ENCODE data around the gene IMPDH1.
A peak's percentile ranks its signal among the peaks of the same experiment; 100 is the strongest.
"Not testable (repeated sequence)": the region's sequence is repeated elsewhere in the genome, so short reads cannot be mapped to it uniquely, and the experiment has no call there.

Gene IMPDH1

GRCh38 chr7:128409596-128410450 lies at the start of gene IMPDH1:
Gene IMPDH1, minus strand, starts transcription at chr7:128409982. Its CDS starts 81 bp downstream, at chr7:128409901.
- peak; percentile 81 to 88 for DNase-seq

DNA sequence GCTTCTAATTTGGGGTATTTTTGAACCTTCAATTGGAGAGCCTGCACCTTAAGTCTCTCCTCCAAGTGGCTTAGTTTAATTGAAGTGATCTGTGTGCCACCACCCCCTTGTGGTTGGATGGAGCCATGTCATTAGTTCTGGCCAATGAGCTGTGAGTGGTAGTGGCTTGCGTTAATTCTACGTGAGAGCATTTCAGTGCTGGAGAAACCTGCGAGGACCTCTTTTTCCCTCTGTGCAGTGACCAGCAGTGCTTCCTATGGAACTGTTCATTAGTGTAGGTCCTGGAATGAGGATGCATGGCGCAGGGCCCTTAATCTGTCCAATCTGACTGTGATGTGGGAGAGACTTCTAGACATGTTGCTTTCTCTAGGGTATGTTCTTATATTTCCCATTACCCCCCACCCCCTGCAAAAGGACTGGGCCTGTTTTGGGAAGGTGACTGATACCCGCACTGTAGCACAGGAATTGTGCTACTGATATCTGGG lies 49.7 kb upstream of the IMPDH1 start:
- DNase-seq: peak; percentile 79 to 84

DNA sequence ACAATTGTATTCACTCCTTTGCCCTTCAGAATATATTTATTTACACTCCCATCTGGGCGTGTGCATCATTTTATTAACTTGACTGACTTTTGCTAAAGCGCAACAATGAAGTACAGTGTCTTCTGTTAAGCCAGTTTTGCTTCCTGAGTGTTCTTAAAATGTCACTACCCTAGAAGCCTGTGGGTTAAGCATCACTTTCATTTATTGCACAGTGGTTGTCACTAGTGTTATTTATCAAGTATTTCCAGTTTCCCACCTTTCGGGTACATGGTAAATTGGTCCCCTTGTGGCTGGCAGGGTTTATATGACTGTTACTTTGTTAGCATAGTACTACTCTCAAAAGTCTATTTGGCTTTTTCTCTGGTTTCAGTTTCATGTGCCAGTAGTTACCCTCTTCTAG lies 49.2 kb upstream of the IMPDH1 start:
- DNase-seq: peak in 1 of 2 donors; percentile 57

- not testable (repeated sequence) for DNase-seq
These were observed 47.6 kb upstream of the IMPDH1 start for GRCh38 chr7:128457385-128457784.

DNA sequence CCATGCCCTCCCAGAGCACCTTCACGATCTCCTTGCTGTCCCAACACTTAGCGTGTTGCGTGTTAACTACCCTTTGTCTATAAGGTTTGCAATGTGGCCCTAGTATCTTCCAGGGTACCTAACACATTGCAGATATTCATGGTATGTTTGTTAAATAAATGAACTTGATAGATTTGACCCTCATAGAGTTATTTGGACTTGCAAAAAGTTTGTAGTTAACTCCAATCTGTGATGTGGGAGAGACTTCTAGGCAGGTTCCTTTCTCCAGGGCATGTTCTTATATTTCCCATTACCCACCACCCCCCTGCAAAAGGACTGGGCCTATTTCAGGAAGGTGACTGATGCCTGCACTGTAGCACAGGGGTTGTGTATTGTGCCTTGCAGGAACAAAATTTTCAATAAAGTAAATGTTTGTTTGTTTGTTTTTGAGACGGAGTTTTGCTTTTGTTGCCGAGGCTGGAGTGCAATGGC lies 46.5 kb upstream of the IMPDH1 start:
- no peak for DNase-seq

DNA sequence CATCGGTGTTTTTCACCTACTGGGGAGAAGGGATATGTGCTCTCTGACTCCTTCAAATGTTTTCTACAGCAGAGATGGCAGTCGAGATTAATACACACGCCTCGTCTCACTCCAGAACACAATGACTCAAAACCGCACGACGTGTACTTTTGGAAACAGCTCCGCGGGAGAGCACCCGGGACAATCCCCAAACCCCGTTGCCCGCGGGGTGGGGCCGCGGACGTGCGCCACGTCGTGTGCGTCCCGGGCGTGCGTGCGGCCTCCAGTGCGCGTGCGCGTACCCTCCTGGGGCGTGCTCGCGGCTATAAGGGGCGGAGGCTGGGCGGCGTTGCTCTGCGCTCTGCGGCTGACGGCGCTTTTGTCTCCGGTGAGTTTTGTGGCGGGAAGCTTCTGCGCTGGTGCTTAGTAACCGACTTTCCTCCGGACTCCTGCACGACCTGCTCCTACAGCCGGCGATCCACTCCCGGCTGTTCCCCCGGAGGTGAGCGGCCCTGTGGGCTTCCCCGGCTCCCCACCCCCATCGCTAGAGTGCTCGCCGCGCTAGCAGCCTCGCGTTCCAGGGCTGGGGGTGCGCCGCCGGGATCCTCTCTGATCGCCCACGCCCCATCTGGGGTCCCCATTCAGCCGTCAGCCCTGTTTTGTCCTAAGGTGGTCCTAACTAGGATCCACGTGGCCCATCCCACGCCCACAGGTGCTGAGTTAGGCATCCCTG lies 45.9 kb upstream of the IMPDH1 start, which contains the start of gene HILPDA:
Gene HILPDA, plus strand, starts transcription at position 336 of the 712 bp plus-strand sequence. CDS start 1,391 bp downstream, outside the sequence.
- DNase-seq: peak; percentile 94 to 95

DNA sequence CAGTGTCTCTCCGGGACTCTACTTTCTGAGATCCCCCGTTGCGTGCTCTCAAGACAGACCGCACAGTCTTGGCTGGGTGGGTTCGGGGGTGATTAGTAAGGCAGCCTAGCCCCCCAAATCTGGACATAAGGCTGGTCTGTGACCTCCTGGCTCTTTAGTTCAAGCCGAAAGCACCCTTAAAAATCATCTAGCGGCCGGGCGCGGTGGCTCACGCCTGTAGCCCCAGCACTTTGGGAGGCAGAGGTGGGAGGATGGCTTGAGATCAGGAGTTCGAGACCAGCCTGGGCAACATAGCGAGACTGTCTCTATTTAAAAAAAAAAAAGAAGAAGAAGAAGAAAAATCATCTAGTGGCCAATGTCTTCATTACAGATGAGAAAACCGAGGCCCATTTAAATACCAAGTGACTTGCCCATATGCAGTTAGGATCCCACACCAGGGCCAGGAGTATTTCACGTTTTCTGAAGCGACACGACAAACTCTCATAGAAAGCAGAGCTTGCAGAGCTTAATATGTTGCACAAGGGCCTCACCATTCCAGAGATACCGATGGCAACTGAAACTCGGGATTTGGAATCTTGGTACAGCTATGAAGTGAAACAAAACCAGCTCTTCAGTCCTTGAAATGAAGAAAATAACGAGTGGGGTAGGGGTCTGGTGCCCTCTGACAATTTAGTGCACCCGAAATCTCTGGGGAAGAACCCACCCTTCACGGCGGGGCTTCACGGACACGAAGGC lies 45.2 kb upstream of the IMPDH1 start:
- no peak for DNase-seq

GRCh38 chr7:128453836-128454804 lies 44.3 kb upstream of the IMPDH1 start:
- DNase-seq: no peak

DNA sequence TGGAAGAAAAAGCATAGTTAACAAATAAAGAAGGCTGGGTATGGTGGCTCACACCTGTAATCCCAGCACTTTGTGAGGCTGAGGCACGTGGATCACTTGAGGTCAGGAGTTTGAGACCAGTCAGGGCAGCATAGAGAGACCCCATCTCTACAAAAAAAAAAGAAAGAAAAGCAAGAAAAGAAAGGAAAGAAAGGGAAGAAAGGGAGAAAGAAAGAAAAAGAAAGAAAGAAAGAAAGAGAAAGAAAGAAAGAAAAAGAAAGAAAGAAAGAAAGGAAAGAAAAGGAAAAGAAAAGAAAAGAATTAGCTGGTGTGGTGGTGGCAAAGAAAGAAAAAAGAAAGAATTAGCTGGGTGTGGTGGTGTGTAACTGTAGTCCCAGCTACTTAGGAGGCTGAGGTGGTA lies 42.8 kb upstream of the IMPDH1 start:
- no peak for DNase-seq

GRCh38 chr7:128450913-128451312 lies 41.1 kb upstream of the IMPDH1 start:
- DNase-seq: no peak

DNA sequence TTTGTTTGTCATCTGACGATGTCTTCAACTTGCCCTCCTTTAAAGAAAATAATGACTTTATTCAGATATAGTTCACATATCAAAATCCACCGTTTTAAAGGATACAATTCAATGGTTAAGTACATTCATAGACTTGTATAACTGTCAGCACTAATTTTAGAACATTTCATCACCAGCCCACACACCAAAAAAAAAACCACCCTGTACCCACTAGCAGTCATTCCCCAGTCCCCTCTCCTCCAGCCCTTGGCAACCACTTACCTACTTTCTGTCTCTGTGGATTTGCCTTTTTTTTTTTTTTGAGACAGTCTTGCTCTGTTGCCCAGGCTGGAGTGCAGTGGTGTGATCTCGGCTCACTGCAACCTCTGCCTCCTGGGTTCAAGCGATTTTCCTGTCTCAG lies 40.6 kb upstream of the IMPDH1 start:
- DNase-seq: no peak

- DNase-seq: no peak
These were observed 39.0 kb upstream of the IMPDH1 start for GRCh38 chr7:128448751-128449302.

DNA sequence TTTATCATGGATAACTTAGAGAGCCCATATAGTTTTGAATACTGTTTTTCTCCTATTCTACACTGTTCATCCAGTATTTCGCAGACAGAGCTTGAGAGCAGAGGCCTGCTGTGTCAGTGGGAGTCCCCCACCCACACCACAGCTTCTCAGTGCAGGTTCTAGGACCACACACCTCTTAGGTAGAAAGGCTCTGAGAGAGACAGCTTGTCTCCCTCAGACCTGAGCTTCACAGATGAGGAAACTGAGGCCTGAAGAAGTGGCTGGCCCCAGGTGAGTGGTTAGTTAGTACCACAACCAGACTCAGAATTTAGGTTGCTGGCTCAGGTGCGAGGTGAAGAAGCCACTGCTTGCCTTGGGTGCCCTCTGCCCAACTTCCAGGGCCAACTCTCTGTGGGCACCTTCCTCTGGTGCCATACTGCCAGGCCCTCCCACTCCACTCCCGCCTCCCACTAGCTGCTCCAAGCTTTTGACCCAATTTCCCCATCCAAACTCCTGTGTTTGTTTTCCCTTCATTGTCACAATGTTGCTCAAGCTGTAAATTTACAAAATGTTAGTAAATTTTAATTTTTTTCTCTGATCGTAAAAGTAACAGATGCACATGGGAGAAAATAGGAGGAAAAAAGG lies 38.3 kb upstream of the IMPDH1 start:
- DNase-seq: no peak

DNA sequence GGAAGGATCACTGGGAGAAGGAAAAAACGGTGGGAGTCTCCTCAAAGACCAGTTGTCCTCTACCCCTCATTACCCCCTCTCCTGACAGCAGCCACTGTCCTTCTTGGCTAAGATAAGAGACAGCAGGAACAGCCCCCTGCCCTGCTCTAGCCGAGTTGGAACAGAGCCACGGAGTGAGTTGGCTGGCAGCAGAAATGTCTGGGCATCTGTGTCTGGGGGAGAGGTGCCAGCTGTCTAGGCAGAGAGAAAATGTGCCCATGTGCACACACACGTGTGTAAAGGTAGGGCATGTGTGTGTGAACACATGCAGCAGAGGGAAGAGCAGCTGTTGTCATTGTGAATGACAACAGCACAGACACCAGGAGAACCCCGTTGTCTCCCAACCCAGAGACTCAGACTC lies 36.5 kb upstream of the IMPDH1 start:
- DNase-seq: no peak

- DNase-seq: no peak
These were observed 34.2 kb upstream of the IMPDH1 start for GRCh38 chr7:128443831-128444600.

DNA sequence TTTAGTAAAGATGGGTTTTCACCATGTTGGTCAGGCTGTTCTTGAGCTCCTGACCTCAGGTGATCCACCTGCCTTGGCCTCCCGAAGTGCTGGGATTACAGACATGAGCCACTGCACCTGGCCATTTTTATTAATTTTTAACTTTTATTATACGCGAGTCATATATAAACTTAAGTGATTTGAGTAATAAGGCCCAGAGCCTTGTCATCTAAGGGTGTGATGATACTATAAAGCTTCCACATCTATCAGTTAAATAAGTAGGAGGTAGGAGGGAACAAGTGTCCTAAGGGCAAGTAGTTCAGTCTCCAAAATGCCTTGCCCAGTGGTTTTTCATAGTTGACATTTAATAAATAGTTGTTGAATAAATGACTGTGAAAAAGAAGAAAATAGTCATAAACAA lies 32.6 kb upstream of the IMPDH1 start:
- DNase-seq: no peak

DNA sequence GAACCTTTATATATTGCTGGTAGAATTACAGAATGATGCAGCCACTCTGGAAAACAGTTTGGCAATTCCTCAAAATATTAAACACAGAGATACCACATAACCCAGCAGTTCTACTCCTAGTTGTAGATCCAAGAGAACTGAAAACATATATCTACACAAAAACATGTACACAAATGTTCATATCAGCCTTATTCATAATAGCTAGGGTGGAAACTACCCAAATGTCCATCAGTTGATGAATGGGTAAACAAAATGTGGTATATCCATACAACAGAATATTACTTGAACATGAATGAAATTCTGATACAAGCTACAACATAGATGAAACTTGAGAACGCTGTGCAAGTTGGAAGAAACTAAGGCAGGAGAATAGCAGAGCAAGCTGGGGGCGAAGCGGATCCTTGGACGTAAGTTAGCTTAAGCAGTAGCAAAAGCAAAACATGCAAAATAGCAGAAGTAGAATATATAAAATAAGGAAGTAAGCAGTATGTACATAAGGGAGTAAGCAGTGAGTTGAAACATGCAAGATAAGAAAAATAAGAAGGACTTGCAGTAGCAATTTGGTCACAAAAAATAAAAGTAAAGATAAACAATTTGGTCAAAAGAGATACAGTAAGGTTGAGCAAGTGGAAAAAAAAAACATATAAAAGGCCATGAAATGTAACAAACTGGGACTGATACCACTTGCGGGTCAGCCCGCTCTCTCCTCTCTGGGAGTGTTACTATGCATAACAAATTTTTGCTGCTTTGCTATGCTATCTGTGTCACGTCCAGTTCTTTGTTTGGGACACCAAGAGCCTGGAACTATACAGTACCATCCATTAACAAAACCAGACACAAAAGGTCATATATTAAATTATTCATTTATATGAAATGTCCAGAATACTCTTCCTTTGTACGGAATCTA lies 27.9 kb upstream of the IMPDH1 start:
- DNase-seq: no peak

DNA sequence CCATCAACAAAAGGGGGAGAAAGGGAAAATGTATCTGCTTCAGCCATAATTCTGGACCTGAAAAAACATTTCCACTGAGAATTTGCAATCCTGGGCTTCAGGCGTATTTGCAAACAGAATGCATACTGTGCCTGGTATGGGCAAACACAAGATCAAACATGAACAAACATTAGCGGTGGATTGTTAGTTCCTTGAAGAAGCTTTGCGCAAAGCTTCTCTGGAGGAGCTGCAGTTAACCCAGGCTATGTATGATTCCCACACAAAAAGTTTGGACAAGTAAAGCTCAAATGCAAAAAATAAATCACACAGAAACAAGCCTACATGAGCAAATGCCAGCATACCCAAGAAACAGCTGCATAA lies 25.5 kb upstream of the IMPDH1 start:
- no peak for DNase-seq
